ENCODE results near the gene KIRREL3. TPM values are rescaled to one million over a fixed set of nuclear protein-coding genes. Genes with fewer than 3 reads are reported as not detected.

Gene KIRREL3
- polyA plus RNA-seq, 2 of the 4 experiments (the other 2 are of a cell fraction): 3.0 to 11.0 TPM

DNA sequence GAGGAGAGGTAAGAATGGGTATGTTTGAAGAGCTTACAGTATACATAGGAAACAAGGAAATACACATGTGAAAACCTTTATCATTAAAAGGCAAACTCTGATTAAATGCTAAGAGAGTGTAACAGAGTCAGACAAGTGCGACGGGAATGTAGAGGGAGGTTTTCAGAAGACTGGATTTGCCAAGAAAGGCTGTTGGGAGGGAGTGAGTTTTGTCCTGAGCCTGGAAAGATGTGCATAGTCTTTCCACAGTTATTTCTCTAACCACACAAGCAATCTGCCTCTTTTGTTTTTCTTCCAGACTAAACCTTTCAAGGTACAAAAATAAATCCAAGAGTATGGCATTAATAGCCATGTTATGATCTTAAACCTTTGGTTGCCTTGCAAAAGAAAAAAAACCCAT, 170.9 kb downstream of the KIRREL3 start:
- Histone ChIP-seq H3K27ac (no peak overlapping the region), H3K4me1 (peaks cover 18% of the 10 kb centered on the region; the same call in 2 of the 3 replicates), H3K4me2 (no peak overlapping the region), H3K4me3 (no peak overlapping the region), H3K9me3 (no peaks in the 10 kb centered on the region)
- ChIA-PET CTCF (interaction anchor here (0.8 kb wide), 1 partner anchor 161 kb away, joined by 3 read pairs; no protein-coding TSS in a partner anchor), POLR2A (no interaction called here)
- 88% methylated on average over 2 of the region's 2 CpGs for WGBS (ENCODE audit: missing lambda C conversion rate)
- TF ChIP-seq POLR2AphosphoS2 (conservative IDR thresholded peaks at IDR 0.05; ENCODE audit: low read length): no peak
- no peak for TF ChIP-seq EHF (CRISPR knock-in tag; IDR thresholded peaks at IDR 0.05)
- no peak for TF ChIP-seq POLR2A (IDR thresholded peaks at IDR 0.05; ENCODE audit: low read length)
- no peak for TF ChIP-seq FOXS1 (CRISPR knock-in tag; IDR thresholded peaks at IDR 0.05)
- no peak for TF ChIP-seq RAD21 (conservative IDR thresholded peaks at IDR 0.05 in 1 of 2, IDR thresholded peaks at IDR 0.05 in 1 of 2)
- no peak for TF ChIP-seq MYC (IDR thresholded peaks at IDR 0.05; ENCODE audit: borderline replicate concordance, low read length)
- TF ChIP-seq JUN (IDR thresholded peaks at IDR 0.05): no peak
- TF ChIP-seq ATOH8 (CRISPR knock-in tag; IDR thresholded peaks at IDR 0.05; ENCODE audit: low read depth): no peak
- no peak for TF ChIP-seq CHD4 (IDR thresholded peaks at IDR 0.05; ENCODE audit: borderline replicate concordance)
- no peak for TF ChIP-seq RCOR1 (IDR thresholded peaks at IDR 0.05; ENCODE audit: low read depth, low read length)
- no peak for TF ChIP-seq SMC3 (IDR thresholded peaks at IDR 0.05)
- no peak for TF ChIP-seq CEBPB (IDR thresholded peaks at IDR 0.05)
- no peak for TF ChIP-seq CBX8 (IDR thresholded peaks at IDR 0.05)
- ATAC-seq: no peak
- no peak for FAIRE-seq
- DNase-seq (ENCODE audit: low read depth in 1 of 2, low spot score in 1 of 2): no peak

- DNase-seq (ENCODE audit: low read depth in 1 of 2, low spot score in 1 of 2) (no peak), FAIRE-seq (no peak), ATAC-seq (no peak)
- WGBS (ENCODE audit: missing lambda C conversion rate): 62% methylated on average over 6 of the region's 7 CpGs
- Histone ChIP-seq H3K4me1 (no peaks in the 10 kb centered on the region), H3K27ac (no peak overlapping the region), H3K9me3 (no peaks in the 10 kb centered on the region), H3K4me3 (no peak overlapping the region), H3K4me2 (no peak overlapping the region)
- TF ChIP-seq NPAS2 (CRISPR knock-in tag; IDR thresholded peaks at IDR 0.05; ENCODE audit: borderline replicate concordance) (no peak), PHF8 (IDR thresholded peaks at IDR 0.05; ENCODE audit: borderline replicate concordance, low read depth) (no peak), EP300 (IDR thresholded peaks at IDR 0.05) (no peak), CHD2 (IDR thresholded peaks at IDR 0.05; ENCODE audit: low read length, partially characterized antibody) (no peak), RAD21 (conservative IDR thresholded peaks at IDR 0.05 in 1 of 2, IDR thresholded peaks at IDR 0.05 in 1 of 2) (no peak), RNF2 (IDR thresholded peaks at IDR 0.05; ENCODE audit: borderline replicate concordance, low read depth) (no peak), ZNF302 (CRISPR knock-in tag; IDR thresholded peaks at IDR 0.05) (no peak), HEYL (CRISPR knock-in tag; IDR thresholded peaks at IDR 0.05) (no peak), NR3C1 (IDR thresholded peaks at IDR 0.05) (no peak), FOSB (CRISPR knock-in tag; IDR thresholded peaks at IDR 0.05) (no peak), MYC (IDR thresholded peaks at IDR 0.05; ENCODE audit: borderline replicate concordance, low read length) (no peak), HMGXB4 (CRISPR knock-in tag; IDR thresholded peaks at IDR 0.05; ENCODE audit: borderline replicate concordance) (no peak), CHD4 (IDR thresholded peaks at IDR 0.05; ENCODE audit: borderline replicate concordance) (no peak), ELK1 (IDR thresholded peaks at IDR 0.05; ENCODE audit: low read depth, low read length) (no peak)
- TF ChIP-seq, protein P1, sequence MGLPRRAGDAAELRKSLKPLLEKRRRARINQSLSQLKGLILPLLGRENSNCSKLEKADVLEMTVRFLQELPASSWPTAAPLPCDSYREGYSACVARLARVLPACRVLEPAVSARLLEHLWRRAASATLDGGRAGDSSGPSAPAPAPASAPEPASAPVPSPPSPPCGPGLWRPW (IDR thresholded peaks at IDR 0.05): no peak
- TF ChIP-seq, protein P2, sequence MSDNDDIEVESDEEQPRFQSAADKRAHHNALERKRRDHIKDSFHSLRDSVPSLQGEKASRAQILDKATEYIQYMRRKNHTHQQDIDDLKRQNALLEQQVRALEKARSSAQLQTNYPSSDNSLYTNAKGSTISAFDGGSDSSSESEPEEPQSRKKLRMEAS (IDR thresholded peaks at IDR 0.05): no peak
- CTCF ChIA-PET: no interaction called here
- POLR2A ChIA-PET: no interaction called here
Measured at GRCh38 chr11:126824035-126824607, 176.4 kb downstream of the KIRREL3 start.

Data from A549 (cell line).